HG02642 (cell line): Measurements from ENCODE around the gene SPANXN2.
"Not testable (repeated sequence)": the region's sequence is repeated elsewhere in the genome, so short reads cannot be mapped to it uniquely, and the experiment has no call there.

Experiments
- ATAC-seq: cut with Tn5 transposase; IDR thresholded peaks from one replicate; pipeline ENCODE4 v1.9.1; 2021; ENCODE audit warnings: mild to moderate bottlenecking; ENCODE audit not compliant: unreplicated experiment, poor library complexity

Gene SPANXN2, protein sequence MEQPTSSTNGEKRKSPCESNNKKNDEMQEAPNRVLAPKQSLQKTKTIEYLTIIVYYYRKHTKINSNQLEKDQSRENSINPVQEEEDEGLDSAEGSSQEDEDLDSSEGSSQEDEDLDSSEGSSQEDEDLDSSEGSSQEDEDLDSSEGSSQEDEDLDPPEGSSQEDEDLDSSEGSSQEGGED

DNA sequence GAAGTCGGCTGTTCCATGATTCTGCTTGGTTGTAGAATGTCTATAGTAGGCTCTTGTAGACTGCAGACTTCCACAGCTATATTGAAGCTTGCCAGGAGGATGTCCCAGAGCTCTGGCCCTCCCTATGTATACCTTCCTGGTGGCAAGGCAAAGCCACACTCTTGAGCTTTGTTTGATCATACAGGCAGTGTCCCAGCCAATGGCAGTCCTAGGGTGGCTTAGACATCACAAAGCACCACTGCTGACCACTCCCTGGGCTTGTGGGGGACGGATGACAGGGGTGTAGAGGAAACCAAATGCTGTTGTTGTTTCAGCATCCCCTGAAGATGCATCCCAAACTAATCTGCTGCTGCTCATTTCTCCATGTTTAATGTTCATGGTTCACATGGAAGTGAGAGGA lies at the start of gene SPANXN2:
Gene SPANXN2 (minus strand): TSS at position 101 of the 400 bp plus-strand sequence. CDS start 84 bp downstream, at position 17.
- ATAC-seq: not testable (repeated sequence)

DNA sequence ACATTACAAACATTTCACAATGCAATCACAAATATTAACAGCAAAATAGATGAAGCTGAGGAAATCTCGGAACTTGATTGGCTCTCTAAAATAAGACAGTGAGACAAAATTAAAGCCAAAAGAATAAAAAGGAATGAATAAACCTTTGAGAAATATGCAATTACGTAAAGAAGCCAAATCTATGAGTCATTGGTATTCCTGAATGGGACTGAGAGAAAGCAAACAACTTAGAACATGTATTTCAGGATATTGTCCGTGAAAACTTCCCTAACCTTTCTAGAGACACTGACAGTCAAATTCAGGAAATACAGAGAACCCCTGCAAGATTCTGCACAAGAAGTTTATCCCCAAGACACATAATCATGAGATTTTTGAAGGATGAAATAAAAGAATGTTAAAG lies 48.4 kb upstream of the SPANXN2 start:
- no peak for ATAC-seq

DNA sequence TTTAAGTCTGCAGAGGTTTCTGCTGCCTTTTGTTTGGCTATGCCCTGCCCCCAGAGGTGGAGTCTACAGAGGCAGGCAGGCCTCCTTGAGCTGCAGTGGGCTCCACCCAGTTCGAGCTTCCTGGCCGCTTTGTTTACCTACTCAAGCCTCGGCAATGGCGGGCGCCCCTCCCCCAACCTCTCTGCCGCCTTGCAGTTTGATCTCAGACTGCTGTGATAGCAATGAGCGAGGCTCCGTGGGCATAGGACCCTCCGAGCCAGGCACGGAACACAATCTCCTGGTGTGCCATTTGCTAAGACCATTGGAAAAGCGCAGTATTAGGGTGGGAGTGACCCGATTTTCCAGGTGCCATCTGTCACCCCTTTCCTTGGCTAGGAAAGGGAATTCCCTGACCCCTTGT lies 47.2 kb upstream of the SPANXN2 start:
- ATAC-seq: not testable (repeated sequence)

DNA sequence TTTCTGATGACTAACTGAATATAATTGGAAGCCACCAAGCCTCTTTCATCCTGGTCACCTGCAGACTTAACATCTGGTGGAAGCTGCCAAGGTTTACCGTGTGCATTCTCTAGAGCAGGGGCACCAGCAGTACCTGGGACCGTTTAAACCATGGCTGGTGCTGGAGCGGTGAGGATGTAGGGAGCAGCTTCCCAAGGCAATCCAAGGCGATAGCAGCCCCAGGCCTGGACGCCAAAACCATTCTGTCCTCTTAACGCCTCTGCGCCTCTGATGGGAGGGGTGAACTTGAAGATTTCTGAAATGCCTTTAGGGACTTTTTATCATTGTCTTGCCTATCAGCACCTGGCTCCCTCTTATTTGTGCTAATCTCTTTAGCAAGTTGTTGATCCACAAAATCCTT lies 37.3 kb upstream of the SPANXN2 start:
- no peak for ATAC-seq

DNA sequence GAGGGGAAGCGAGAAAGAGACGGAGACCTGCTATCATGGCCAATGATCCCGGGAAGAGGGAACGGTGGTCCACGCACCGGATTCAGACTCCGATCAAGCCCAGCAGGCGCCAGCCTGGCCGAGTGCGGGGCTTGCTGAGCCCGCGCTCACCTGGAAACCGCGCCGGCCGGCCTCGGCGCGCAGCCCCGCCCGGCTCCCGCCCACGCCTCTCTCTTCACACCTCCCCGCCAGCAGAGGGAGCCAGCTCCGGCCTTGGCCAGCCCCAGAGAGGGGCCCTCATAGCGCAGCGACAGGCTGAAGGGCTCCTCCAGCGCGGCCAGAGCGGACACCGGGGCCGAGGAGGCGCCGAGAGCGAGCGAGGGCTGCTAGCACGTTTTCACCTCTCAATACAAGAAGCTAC lies 36.8 kb upstream of the SPANXN2 start:
- no peak for ATAC-seq

DNA sequence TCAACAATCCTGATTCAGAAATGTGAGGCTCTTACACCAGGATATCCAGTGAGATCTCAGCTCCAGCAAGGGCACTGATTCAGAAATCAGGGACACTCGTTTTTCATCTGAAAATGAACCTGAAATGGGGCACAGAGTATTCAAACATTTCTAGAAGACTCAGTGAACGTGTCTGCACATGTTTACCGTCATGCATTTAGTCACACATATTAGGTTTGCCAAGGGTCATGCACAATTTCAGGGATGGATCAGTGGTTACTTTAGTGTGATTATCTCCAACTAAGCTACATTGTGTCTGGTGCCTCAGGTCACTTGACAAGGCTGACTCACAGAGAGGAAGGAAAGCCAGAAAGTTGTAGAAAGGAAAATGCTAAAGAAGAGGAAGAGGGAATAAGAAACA lies 33.6 kb upstream of the SPANXN2 start:
- ATAC-seq: no peak

DNA sequence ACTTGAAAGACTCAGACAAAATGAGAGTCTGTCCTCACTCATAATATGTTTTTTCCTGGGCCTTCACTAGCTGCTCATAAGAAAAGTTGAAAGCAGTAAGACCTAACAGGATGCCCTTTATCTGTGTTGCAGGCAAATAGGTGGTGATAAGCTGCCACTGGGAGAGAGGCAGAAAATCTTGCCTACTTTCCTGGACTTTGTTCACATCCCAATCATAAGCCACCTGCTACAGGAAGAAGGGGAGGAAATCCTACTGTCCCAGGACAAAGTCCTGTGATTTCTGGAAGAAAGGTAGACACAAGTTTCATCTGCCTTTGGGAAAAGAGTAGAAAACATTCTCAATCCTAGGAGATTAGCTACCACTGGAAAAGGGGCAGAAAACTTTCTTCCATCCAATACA lies 13.3 kb upstream of the SPANXN2 start:
- ATAC-seq: no peak

DNA sequence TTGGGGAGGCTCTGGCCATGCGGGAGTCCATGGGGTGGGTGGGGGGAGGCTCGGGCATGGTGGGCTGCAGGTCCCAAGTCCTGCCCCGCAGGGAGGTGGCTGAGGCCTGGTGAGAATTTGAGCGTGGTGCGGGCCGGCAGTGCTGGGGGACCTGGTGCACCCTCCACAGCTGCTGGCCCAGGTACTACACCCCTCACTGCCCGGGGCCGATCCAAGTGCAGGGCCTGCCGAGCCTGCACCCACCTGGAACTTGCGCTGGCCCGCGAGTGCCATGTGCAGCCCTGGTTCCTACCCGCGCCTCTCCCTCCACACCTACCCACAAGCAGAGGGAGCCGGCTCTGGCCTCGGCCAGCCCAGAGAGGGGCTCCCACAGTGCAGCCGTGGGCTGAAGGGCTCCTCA lies 5.7 kb upstream of the SPANXN2 start:
- ATAC-seq: no peak

DNA sequence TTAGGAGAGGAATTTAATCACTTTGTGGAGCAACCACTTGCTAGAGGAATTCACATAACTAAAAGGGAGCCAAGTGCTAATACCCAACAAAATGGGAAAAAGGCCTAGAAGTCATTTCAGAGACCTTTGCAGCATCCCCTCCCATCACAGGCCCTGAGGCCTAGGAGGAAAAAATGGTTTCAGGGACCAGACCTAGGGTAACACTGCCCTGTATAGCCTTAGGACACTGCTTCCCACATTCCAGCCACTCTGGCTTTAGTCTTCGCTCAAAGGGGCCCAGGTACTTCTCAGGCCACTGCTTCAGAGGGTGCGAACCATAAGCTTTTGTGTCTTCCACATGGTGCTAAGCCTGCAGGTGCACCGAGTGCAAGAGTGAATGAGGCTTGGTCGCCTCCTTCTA lies 19.1 kb downstream of the SPANXN2 start:
- ATAC-seq: no peak

DNA sequence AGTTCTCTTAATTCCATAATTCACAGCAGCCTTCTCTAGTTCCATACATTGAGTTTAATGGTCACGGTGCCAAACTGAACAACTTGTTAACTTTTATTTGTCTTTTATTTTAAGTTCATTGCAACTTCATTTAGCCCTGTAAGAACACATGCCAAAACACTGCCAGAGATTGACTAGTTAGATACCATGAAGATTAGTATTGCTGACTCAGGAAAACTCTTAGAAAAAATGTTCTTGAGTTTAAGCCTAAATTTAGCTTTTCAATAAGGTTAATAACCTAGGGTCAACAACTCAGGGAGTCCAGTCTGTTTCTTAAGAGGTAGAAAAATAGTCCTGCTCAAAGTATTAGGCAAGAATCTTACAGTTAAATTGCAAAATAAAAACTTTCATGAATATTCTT lies 25.7 kb downstream of the SPANXN2 start:
- no peak for ATAC-seq

DNA sequence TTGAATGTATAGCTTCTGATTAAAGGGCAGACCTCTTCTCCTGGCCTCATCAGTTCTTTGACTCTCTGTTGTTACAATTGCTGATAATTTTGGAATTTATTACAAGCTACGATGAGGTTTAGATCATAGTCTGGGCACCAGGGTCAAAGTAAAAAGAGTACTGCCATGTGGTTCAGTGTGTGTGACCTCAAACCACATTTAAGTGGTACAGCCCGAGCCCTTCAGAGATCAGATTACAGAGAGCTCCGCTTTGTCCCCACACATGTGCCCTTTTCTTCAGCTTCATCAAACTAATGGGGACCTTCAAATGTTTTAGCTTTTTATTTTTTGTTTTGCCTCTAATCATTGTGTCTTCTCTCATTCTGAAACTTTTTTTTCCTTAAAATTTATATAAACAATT lies 37.1 kb downstream of the SPANXN2 start:
- ATAC-seq: no peak

DNA sequence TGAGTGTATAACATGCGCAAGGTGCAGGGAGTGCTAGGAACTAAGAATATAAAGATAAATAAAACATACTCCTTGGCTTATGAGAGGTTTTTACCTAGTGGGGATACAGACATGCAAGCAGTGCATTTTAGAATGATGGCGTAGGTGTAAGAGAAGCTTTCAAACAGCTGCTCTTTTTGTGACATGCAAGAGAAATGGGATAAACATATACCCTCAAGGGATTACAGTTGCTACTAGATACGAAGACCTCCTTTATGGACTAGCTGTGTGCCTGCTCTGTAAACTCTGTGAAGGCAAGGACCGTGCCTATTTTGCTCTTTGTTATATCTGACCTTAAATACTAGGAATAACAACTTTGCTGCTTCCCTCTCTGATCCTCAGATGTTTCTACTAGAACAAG lies 45.6 kb downstream of the SPANXN2 start:
- no peak for ATAC-seq

DNA sequence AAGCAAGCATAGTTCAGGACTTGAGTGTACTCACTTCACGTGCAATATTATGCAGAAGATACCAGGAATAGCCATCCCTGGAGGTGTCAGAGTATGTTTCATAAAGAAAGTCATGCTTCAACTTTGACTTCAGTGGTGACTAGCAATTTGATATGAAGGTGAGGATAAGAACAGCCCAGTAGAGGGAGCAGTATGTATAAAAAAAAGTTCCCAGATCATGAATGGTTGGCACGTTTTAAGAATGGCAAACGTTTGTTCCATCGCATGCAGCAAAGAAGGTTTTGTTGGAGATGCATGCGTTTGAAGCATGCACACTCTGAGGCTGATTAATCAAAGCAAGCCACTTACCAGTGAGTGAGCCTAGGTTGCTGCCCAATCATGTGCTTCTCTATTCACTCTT lies 51.2 kb downstream of the SPANXN2 start:
- no peak for ATAC-seq

DNA sequence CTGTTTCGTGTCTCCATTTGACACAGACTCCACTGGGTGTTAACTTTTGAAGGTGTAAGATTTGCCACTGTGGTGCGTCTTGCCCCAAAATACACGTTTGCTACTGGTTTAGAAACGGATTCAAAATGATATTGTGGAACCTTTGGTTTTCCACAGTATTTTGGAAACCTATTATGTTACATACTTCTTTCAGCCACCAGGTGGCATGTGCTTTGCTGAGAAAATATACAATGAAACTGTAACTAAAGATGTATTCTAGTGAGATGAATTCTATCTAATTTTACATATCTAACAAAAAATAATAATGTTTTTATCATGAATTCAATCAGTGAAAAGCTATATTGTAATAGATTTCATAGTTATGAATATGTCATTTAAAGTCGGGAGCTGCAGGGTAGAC lies 56.2 kb downstream of the SPANXN2 start:
- no peak for ATAC-seq

DNA sequence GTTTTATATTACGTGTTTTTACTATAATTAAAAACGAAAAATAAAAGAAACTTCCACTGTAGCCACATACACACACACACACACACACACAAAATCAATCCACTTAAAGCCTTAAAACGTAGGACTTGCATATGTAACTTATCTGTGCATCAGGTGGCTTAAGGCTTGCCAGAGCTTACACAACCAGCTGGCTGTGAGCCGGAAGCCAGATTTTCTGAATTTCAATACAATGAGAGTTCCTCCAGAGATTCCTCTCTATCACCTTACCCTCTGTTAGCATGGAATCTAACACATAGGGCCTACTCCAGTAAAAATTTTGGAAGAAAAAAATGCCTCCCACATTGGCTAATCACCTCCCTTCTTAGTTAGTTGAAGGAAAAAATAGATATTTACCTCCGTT lies 56.8 kb downstream of the SPANXN2 start:
- ATAC-seq: no peak
